ENCODE results near the gene CUL2.
"Not testable (repeated sequence)": the region's sequence is repeated elsewhere in the genome, so short reads cannot be mapped to it uniquely, and the experiment has no call there.

CUL2 gene

DNA sequence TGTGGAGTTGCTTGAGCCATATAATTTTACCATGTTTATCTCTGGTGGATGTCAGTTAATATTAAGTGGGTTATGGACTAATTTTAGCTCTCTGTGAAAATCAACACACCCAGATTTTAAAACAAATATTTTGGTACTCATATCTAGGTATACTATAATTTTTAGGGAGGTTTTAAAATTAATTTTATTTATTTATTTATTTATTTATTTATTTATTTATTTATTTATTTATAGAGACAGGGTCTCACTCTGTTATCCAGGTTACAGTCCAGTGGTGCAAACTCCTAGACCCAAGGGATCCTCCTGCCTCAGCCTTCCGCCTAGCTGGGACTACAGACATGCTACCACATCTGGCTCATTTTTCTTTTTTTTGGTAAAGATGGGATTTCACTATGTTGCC, 29.2 kb upstream of the CUL2 start:
- H3K9ac ChIP-seq (ENCODE audit: low read depth, low read length), result no peak overlapping the region
- H3K4me2 ChIP-seq (ENCODE audit: low read length), result no peak overlapping the region
- peaks cover 9% of the 10 kb centered on the region for H3K27me3 ChIP-seq (ENCODE audit: control insufficient read depth, insufficient read depth, low read length)
- no peaks in the 10 kb centered on the region for H3K36me3 ChIP-seq (ENCODE audit: insufficient read depth, low read length)
- no peaks in the 10 kb centered on the region for H3K4me1 ChIP-seq (ENCODE audit: control insufficient read depth, insufficient read depth, low read length)
- H3K4me3 ChIP-seq (ENCODE audit: low read length), result no peak overlapping the region
- H3K9me3 ChIP-seq (replicated peaks; ENCODE audit: low read length), result no peaks in the 10 kb centered on the region

DNA sequence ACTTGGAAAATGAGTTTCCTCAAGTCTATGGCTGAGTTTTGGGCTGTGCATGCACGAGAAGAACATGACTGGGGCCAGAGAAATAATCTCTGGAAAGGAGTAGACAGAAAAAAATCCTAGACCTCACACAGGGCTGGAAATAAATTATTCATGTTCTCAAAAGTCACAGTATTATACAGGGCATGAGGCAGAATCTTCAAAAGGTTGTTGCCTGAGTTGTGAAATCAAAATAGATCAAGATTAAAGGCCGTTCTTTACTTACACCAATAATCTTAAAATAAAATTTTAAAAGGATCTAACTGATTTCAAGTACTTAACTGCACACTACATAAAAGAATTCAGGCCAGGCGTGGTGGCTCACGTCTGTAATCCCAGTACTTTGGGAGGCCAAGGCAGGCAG, 22.4 kb upstream of the CUL2 start:
- no peaks in the 10 kb centered on the region for H3K9me3 ChIP-seq (replicated peaks; ENCODE audit: low read length)
- H3K4me3 ChIP-seq (ENCODE audit: low read length), result no peak overlapping the region
- no peaks in the 10 kb centered on the region for H3K36me3 ChIP-seq (ENCODE audit: insufficient read depth, low read length)
- no peaks in the 10 kb centered on the region for H3K4me1 ChIP-seq (ENCODE audit: control insufficient read depth, insufficient read depth, low read length)
- no peaks in the 10 kb centered on the region for H3K27me3 ChIP-seq (ENCODE audit: control insufficient read depth, insufficient read depth, low read length)
- no peak overlapping the region for H3K9ac ChIP-seq (ENCODE audit: low read depth, low read length)
- H3K4me2 ChIP-seq (ENCODE audit: low read length), result no peak overlapping the region

DNA sequence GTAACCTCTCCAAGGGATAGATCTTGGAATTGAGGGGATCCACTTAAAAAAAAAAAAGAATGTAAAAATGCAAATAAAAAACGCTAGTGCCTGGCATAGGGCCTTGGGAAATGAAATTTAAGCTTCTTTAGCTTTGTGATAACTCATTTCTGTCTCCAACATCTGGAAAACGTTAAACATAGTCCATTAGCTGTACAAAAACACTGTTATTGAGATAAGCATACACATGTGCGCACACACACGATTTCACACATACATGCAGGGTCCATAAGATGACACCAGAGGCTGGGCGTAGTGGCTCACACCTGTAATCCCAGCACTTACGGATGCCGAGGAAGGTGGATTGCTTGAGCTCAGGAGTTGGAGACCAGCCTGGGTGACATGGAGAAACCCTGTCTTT, 13.7 kb upstream of the CUL2 start:
- H3K4me2 ChIP-seq (ENCODE audit: low read length), result no peak overlapping the region
- no peak overlapping the region for H3K4me3 ChIP-seq (ENCODE audit: low read length)
- H3K36me3 ChIP-seq (ENCODE audit: insufficient read depth, low read length), result no peaks in the 10 kb centered on the region
- peaks cover 7% of the 10 kb centered on the region for H3K27me3 ChIP-seq (ENCODE audit: control insufficient read depth, insufficient read depth, low read length)
- H3K9ac ChIP-seq (ENCODE audit: low read depth, low read length), result no peak overlapping the region
- H3K9me3 ChIP-seq (replicated peaks; ENCODE audit: low read length), result no peaks in the 10 kb centered on the region
- no peaks in the 10 kb centered on the region for H3K4me1 ChIP-seq (ENCODE audit: control insufficient read depth, insufficient read depth, low read length)

DNA sequence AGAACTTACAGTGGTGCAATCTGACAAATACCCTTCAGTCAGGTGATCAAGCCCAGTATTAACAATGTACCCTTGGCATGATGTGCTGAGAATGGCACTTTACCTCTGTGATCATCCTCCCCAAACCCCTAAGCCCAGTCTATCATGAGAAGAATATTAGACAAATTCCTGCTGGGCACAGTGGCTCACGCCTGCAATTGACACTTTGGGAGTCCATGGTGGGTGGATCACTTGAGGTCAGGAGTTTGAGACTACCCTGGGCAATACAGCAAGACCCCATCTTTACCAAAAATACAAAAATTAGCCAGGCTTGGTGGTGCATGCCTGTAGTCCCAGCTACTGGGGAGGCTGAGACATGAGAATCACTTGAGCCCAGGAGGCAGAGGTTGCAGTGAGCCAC, 7.4 kb upstream of the CUL2 start:
- Histone ChIP-seq H3K36me3 (ENCODE audit: insufficient read depth, low read length) (no peaks in the 10 kb centered on the region), H3K9me3 (replicated peaks; ENCODE audit: low read length) (no peaks in the 10 kb centered on the region), H3K27me3 (ENCODE audit: control insufficient read depth, insufficient read depth, low read length) (peaks cover 23% of the 10 kb centered on the region), H3K4me2 (ENCODE audit: low read length) (no peak overlapping the region), H3K4me1 (ENCODE audit: control insufficient read depth, insufficient read depth, low read length) (no peaks in the 10 kb centered on the region), H3K4me3 (ENCODE audit: low read length) (no peak overlapping the region), H3K9ac (ENCODE audit: low read depth, low read length) (no peak overlapping the region)

DNA sequence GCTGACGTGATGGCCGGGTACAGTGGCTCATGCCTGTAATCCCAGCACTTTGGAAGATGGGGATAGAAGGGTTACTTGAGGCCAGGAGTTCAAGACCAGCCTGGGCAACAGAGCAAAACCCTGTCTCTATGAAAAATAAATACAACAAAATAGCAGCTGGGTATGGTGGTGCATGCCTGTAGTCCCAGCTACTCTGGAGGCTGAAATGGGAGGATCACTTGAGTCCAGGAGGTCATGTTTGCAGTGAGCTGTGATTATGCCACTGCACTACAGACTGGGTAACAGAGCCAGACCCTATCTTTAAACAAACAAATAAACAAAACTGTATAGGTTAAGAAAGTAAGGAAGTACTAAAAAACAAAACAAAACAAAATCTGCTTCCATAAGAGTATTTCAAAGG, 6.2 kb upstream of the CUL2 start:
- Histone ChIP-seq H3K4me2 (ENCODE audit: low read length) (no peak overlapping the region), H3K4me1 (ENCODE audit: control insufficient read depth, insufficient read depth, low read length) (no peaks in the 10 kb centered on the region), H3K9ac (ENCODE audit: low read depth, low read length) (no peak overlapping the region), H3K4me3 (ENCODE audit: low read length) (no peak overlapping the region), H3K27me3 (ENCODE audit: control insufficient read depth, insufficient read depth, low read length) (peaks cover 19% of the 10 kb centered on the region), H3K9me3 (replicated peaks; ENCODE audit: low read length) (no peaks in the 10 kb centered on the region), H3K36me3 (ENCODE audit: insufficient read depth, low read length) (no peaks in the 10 kb centered on the region)

DNA sequence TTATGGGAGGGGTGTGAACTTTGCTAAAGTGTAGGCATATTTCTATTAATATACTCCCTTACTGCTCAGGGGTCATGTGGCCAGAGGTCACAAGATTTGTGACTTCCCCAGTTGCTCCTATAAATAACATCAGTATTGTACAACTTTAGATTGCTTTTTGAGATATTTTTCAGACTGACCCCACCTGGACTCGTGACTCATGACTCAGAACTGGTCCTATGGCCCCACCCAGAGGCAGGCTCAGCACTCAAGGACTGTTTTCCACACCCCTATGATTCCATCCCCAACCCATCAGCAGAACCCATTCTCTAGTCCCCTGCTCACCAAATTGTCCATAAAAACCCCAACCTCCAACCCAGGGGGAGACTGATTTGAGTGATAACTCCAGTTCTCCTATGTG, 2.7 kb upstream of the CUL2 start:
- Histone ChIP-seq H3K4me1 (ENCODE audit: control insufficient read depth, insufficient read depth, low read length) (peaks cover 11% of the 10 kb centered on the region), H3K9ac (ENCODE audit: low read depth, low read length) (no peak overlapping the region), H3K4me3 (ENCODE audit: low read length) (no peak overlapping the region), H3K4me2 (ENCODE audit: low read length) (no peak overlapping the region), H3K36me3 (ENCODE audit: insufficient read depth, low read length) (peaks cover 2% of the 10 kb centered on the region), H3K9me3 (replicated peaks; ENCODE audit: low read length) (no peaks in the 10 kb centered on the region), H3K27me3 (ENCODE audit: control insufficient read depth, insufficient read depth, low read length) (peaks cover 16% of the 10 kb centered on the region)

DNA sequence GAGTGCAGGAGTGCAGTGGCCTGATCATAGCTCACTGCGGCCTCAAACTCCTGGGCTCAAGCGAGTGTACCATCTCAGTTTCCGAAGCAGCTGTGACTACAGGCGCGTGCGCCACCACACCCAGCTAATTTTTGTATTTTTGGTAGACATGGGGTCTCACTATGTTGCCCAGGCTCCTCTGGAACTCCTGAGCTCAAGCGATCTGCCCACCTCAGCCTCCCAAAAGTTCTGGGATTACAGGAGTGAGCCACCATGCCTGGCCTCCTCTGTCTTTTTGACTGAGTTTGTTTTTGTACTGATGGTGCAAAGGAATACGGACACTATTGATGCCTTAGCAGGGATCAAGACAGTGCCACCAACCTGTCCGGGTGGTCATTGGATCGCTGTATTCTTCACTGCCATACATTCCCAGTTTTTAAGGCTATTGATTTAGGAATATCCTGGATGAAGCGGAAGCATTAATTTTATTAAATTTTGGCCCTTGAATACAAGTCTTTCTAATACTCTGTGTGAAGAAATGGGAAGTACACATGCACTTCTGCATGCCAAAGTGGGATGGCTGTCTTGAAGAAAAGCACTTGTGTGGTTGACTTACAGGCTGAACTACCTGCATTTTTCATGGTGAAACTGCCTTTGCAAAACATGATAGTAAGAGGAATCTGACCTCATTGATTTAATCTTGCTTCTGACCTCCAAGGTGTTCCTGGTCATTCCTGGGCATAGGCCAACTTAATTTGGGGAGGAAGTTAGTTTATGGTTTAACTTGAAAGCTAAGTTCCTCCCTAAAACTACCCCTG, 2.1 kb upstream of the CUL2 start:
- Histone ChIP-seq H3K9me3 (replicated peaks; ENCODE audit: low read length) (no peaks in the 10 kb centered on the region), H3K36me3 (ENCODE audit: insufficient read depth, low read length) (peaks cover 2% of the 10 kb centered on the region), H3K4me3 (ENCODE audit: low read length) (no peak overlapping the region), H3K27me3 (ENCODE audit: control insufficient read depth, insufficient read depth, low read length) (peaks cover 11% of the 10 kb centered on the region), H3K4me1 (ENCODE audit: control insufficient read depth, insufficient read depth, low read length) (peaks cover 11% of the 10 kb centered on the region), H3K4me2 (ENCODE audit: low read length) (no peak overlapping the region), H3K9ac (ENCODE audit: low read depth, low read length) (no peak overlapping the region)

DNA sequence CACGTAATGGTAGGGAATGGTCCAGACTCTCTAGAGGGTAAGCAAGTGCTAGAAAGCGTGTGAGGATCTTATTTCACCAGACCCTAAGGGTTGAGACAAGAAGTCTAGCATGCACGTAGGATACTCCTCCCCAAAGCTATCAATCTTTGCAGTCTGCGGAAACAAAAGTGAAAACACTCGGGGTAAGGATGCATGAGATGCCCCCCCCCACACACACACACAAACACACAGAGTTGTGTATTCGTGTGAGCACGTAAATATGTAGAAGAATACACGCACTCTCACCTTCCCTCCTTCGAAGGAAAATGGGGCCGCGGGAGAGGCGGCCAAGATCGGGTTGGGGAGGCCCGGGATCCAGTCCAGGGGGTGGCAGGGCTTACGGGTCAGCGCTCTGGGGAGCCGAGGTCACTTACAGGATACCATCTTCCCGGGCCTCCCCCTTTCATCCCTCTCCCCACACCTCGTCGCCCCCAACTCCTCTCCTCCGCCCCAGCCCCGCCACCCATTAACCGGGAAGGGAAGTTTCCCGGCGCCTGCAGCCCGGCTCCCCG, 455 bp downstream of the CUL2 start:
- Histone ChIP-seq H3K4me1 (ENCODE audit: control insufficient read depth, insufficient read depth, low read length) (peaks cover 11% of the 10 kb centered on the region), H3K36me3 (ENCODE audit: insufficient read depth, low read length) (peaks cover 2% of the 10 kb centered on the region), H3K9me3 (replicated peaks; ENCODE audit: low read length) (no peaks in the 10 kb centered on the region)

DNA sequence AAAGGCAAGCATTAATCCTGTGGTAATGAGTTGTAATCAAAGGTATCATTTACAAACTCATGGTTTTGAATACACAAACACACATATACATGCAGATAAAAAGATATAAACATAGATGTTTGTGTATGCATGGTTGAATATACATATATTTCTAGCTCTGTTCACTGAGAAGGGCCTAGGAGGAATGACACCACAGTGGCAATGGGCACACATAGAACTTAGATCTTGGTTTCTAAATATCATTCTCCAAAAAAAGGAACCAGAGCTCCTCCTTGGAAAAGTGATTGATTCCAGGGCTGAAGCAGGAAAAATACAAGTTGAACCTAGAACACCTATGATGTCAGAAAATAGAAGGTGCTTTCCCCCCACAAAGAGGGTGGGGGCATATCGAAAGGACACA, 6.9 kb downstream of the CUL2 start:
- Histone ChIP-seq H3K4me1 (ENCODE audit: control insufficient read depth, insufficient read depth, low read length) (peaks cover 11% of the 10 kb centered on the region), H3K9me3 (replicated peaks; ENCODE audit: low read length) (no peaks in the 10 kb centered on the region), H3K4me3 (ENCODE audit: low read length) (no peak overlapping the region), H3K4me2 (ENCODE audit: low read length) (no peak overlapping the region), H3K36me3 (ENCODE audit: insufficient read depth, low read length) (no peaks in the 10 kb centered on the region), H3K9ac (ENCODE audit: low read depth, low read length) (no peak overlapping the region), H3K27me3 (ENCODE audit: control insufficient read depth, insufficient read depth, low read length) (no peaks in the 10 kb centered on the region)

More for the DNA sequence above, 455 bp downstream of the CUL2 start:
- peak overlapping the region; percentile 95 for H3K9ac ChIP-seq (ENCODE audit: low read depth, low read length)
- H3K27me3 ChIP-seq (ENCODE audit: control insufficient read depth, insufficient read depth, low read length), result no peaks in the 10 kb centered on the region
- H3K4me3 ChIP-seq (ENCODE audit: low read length), result peak overlapping the region; percentile 88
- H3K4me2 ChIP-seq (ENCODE audit: low read length), result peak overlapping the region; percentile 78

DNA sequence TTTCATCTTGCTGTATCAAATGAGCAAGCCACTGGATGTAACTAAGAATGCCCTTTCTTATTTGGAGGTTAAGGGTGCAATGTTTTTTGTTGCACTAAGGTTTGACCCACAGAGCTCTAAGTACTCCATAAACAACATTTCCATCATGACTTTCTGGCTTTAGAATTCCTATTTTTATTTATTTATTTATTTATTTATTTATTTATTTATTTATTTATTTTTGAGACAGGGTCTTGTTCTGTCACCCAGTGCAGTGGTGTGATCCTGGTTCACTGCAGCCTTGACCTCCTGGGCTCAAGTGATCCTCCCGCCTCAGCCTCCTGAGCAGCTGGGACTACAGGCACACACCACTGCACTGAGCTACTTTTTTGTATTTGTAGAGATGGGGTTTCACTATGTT, 9.9 kb downstream of the CUL2 start:
- H3K9ac ChIP-seq (ENCODE audit: low read depth, low read length); H3K4me3 ChIP-seq (ENCODE audit: low read length); H3K4me2 ChIP-seq (ENCODE audit: low read length); H3K9me3 ChIP-seq (replicated peaks; ENCODE audit: low read length); H3K36me3 ChIP-seq (ENCODE audit: insufficient read depth, low read length); H3K27me3 ChIP-seq (ENCODE audit: control insufficient read depth, insufficient read depth, low read length): not testable (repeated sequence)
- H3K4me1 ChIP-seq (ENCODE audit: control insufficient read depth, insufficient read depth, low read length), result peaks cover 11% of the 10 kb centered on the region

DNA sequence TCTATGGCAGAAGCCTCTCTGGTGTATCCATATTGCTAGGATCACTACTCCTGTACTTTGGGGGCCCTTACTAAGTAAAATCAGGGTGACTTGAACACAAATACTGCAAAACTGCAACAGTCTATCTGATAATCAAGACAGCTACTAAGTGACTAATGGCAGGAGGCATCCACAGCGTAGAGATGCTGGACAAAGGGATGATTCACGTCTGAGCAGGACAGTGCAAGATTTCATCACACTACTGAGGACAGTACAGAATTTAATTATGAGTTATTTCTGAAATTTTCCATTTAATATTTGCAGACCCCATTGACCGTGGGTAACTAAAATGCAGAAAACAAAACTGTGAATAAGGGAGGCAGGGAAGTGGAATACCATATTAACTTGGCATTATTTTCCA, 10.4 kb downstream of the CUL2 start:
- H3K27me3 ChIP-seq (ENCODE audit: control insufficient read depth, insufficient read depth, low read length), result no peaks in the 10 kb centered on the region
- H3K9ac ChIP-seq (ENCODE audit: low read depth, low read length), result no peak overlapping the region
- no peak overlapping the region for H3K4me3 ChIP-seq (ENCODE audit: low read length)
- H3K4me2 ChIP-seq (ENCODE audit: low read length), result peak overlapping the region; percentile 26
- H3K4me1 ChIP-seq (ENCODE audit: control insufficient read depth, insufficient read depth, low read length), result peaks cover 11% of the 10 kb centered on the region
- no peaks in the 10 kb centered on the region for H3K9me3 ChIP-seq (replicated peaks; ENCODE audit: low read length)
- H3K36me3 ChIP-seq (ENCODE audit: insufficient read depth, low read length), result peaks cover 5% of the 10 kb centered on the region

DNA sequence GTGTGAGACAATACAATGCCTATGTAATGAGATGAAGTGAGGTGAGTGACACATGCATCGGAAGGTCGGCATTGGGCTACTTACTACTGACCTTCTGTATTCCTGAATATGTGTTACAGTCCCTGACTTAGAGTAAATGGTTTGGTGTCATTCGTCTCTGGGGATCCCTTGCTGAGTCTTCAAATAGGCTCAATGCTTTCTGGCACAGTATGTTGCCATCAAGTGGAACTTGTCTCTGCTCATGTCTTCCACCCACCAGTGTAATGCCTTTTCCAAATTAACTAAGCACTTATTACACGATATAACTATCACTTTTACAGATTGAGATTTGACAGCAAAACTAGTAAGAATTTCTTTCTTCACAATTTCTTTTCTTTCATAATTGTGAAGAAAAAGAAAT, 10.9 kb downstream of the CUL2 start:
- no peak overlapping the region for H3K4me2 ChIP-seq (ENCODE audit: low read length)
- H3K27me3 ChIP-seq (ENCODE audit: control insufficient read depth, insufficient read depth, low read length), result no peaks in the 10 kb centered on the region
- no peaks in the 10 kb centered on the region for H3K9me3 ChIP-seq (replicated peaks; ENCODE audit: low read length)
- H3K4me3 ChIP-seq (ENCODE audit: low read length), result no peak overlapping the region
- no peak overlapping the region for H3K9ac ChIP-seq (ENCODE audit: low read depth, low read length)
- H3K4me1 ChIP-seq (ENCODE audit: control insufficient read depth, insufficient read depth, low read length), result peaks cover 16% of the 10 kb centered on the region
- peaks cover 5% of the 10 kb centered on the region for H3K36me3 ChIP-seq (ENCODE audit: insufficient read depth, low read length)
